GM23248 (cell line): ENCODE measurements around the gene SPATA7.

Experiments
- EZH2 ChIP-seq: fragments of 200-600 bp; sonication (generic); IDR thresholded peaks from 2 replicates; pipeline ENCODE4 v1.6.1; 2018; ENCODE audit warnings: antibody characterized with exemption, mild to moderate bottlenecking; ENCODE audit not compliant: insufficient read depth, poor library complexity, severe bottlenecking
- EZH2phosphoT487 ChIP-seq: fragments of 200-600 bp; sonication (generic); IDR thresholded peaks from 2 replicates; pipeline ENCODE4 v1.6.1; 2018; ENCODE audit warnings: antibody characterized with exemption, moderate library complexity, mild to moderate bottlenecking, low read depth; ENCODE audit not compliant: insufficient read depth

DNA sequence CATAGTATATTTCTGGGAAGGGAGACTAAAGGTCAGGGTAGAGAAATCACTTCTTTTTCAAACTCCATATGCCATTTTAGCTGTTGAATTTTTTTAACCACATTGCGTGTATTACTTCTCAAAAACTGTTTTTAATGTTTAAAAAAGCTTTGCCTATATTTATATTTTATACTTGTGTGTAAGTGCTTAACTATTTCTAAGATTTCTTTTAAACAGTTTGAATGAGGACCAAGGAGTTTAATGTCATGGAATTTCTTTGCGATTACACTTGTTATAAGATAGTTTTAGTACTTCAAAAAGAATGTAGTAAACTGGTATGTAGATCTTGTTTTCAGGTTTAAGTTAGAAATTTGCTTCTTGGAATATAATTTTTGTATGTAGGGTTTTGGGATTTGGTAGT is 7.2 kb downstream of the SPATA7 start:
- no peak for TF ChIP-seq EZH2phosphoT487
- no peak for TF ChIP-seq EZH2
